Activated CD4-positive, alpha-beta T cell treated with anti-CD3 and anti-CD28 coated beads, Interleukin-2, amount 10 ng/mL, durations not matched to agents 7 days and 5 days (primary cell): Measurements from ENCODE around the gene MAPK10. TPM values are rescaled to one million over a fixed set of nuclear protein-coding genes. Genes with fewer than 3 reads are reported as not detected.

Source experiments
- CTCF ChIA-PET: fragments of 350-600 bp; sonication (Branson Sonifier 250); formaldehyde crosslinking; loops from one replicate; lab custom pipeline; 2021; ENCODE audit warnings: antibody characterized with exemption; lab: Charles Lee
- POLR2A ChIA-PET: fragments of 350-600 bp; sonication (Branson Sonifier 250); formaldehyde crosslinking; loops from one replicate; lab custom pipeline; 2021; ENCODE audit warnings: antibody characterized with exemption; lab: Charles Lee
- DNase-seq: peaks from one replicate; pipeline ENCODE4 v3.0.0-alpha.2; 2020
- H3K27ac Mint-ChIP-seq: one replicate; pipeline ENCODE4 v1.8.0; 2021; ENCODE audit warnings: mild to moderate bottlenecking, moderate library complexity, mixed read lengths
- H3K27me3 Mint-ChIP-seq: one replicate; pipeline ENCODE4 v1.8.0; 2021; ENCODE audit warnings: mixed read lengths
- H3K36me3 Mint-ChIP-seq: one replicate; pipeline ENCODE4 v1.8.0; 2021; ENCODE audit warnings: low read depth, mixed read lengths
- H3K4me1 Mint-ChIP-seq: one replicate; pipeline ENCODE4 v1.8.0; 2021; ENCODE audit warnings: mixed read lengths
- H3K4me3 Mint-ChIP-seq: one replicate; pipeline ENCODE4 v1.8.0; 2021; ENCODE audit warnings: mild to moderate bottlenecking, moderate library complexity, mixed read lengths
- H3K9me3 Mint-ChIP-seq: one replicate; pipeline ENCODE4 v1.8.0; 2021; ENCODE audit warnings: mixed read lengths
- total RNA-seq, 2 experiments: library from RNA; stranded (reverse); gene quantifications; one replicate each; pipeline ENCODE4 v1.2.3, GENCODE V29; 2021

Gene MAPK10
- total RNA-seq, 2 experiments from 2014 or later: not detected

- no peak for DNase-seq
- POLR2A ChIA-PET: no interaction called here
- no peak overlapping the region for H3K27ac Mint-ChIP-seq
- peaks cover 2% of the 10 kb centered on the region for H3K9me3 Mint-ChIP-seq
- CTCF ChIA-PET: interaction anchor here (1.0 kb wide), 1 partner anchor 10 kb away, joined by 6 read pairs; no protein-coding TSS in a partner anchor
- no peaks in the 10 kb centered on the region for H3K36me3 Mint-ChIP-seq
- H3K4me1 Mint-ChIP-seq: no peaks in the 10 kb centered on the region
- H3K27me3 Mint-ChIP-seq: peaks cover 2% of the 10 kb centered on the region
- no peak overlapping the region for H3K4me3 Mint-ChIP-seq
Observed at GRCh38 chr4:86367577-86367976, 7.7 kb upstream of the MAPK10 start.

DNA sequence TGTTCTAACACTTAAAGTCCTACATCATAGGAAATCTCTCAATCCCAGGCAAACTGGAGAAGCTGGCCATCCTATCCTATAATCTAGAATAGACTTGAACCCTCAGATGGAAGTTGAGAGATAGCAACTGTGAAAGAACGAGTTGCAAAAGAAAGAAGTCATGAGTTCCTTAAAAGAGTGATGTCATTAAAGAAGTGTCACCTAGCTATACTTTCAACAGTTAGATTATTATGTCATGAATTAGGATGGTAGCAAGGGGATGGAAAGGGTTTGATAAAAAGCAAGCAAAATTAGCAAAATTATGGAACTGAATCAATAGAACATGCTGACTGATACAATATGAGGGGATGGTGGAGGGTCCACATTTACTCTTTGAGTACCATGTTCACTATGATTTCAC, 7.1 kb upstream of the MAPK10 start:
- Mint-ChIP-seq H3K9me3 (peaks cover under 1% of the 10 kb centered on the region), H3K4me3 (no peak overlapping the region), H3K36me3 (no peaks in the 10 kb centered on the region), H3K27ac (no peak overlapping the region), H3K27me3 (peaks cover 2% of the 10 kb centered on the region), H3K4me1 (no peaks in the 10 kb centered on the region)
- ChIA-PET POLR2A (no interaction called here), CTCF (interaction anchor here (1.0 kb wide), 1 partner anchor 9 kb away, joined by 6 read pairs; no protein-coding TSS in a partner anchor)
- DNase-seq: no peak

GRCh38 chr4:86362510-86362909, 2.7 kb upstream of the MAPK10 start:
- H3K4me3 Mint-ChIP-seq: no peak overlapping the region
- peaks cover 18% of the 10 kb centered on the region for H3K4me1 Mint-ChIP-seq
- no peak for DNase-seq
- H3K27ac Mint-ChIP-seq: no peak overlapping the region
- ChIA-PET POLR2A (no interaction called here), CTCF (no interaction called here)
- H3K36me3 Mint-ChIP-seq: no peaks in the 10 kb centered on the region
- H3K27me3 Mint-ChIP-seq: peaks cover 10% of the 10 kb centered on the region
- no peaks in the 10 kb centered on the region for H3K9me3 Mint-ChIP-seq

- no peak overlapping the region for H3K27ac Mint-ChIP-seq
Observed at GRCh38 chr4:86358257-86358656, 1.6 kb downstream of the MAPK10 start.

DNA sequence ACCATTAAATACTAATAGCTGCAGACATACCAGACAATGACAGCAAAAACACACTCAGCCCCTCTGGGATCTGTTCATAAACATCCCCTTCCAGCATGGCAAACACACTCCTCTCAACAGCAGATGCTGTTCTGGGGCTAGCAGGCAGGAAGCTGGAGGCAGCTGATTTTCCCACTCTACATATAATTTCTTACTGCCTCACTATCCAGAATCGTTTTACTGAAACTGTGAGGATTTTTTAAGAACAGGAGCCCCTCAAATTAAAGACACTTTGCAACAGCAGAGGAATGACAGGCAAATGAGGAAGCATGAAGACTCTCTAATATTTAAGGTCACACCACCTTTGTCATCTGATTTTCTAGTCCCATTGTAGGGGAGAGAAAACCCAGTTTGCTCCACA, 2.2 kb downstream of the MAPK10 start:
- H3K36me3 Mint-ChIP-seq: no peaks in the 10 kb centered on the region
- peaks cover 10% of the 10 kb centered on the region for H3K27me3 Mint-ChIP-seq
- no peaks in the 10 kb centered on the region for H3K9me3 Mint-ChIP-seq
- ChIA-PET POLR2A (no interaction called here), CTCF (interaction anchor here (1.7 kb wide), 1 partner anchor 9 kb away, joined by 6 read pairs; no protein-coding TSS in a partner anchor)
- H3K4me1 Mint-ChIP-seq: peaks cover 18% of the 10 kb centered on the region
- H3K4me3 Mint-ChIP-seq: no peak overlapping the region
- DNase-seq: no peak
- H3K27ac Mint-ChIP-seq: no peak overlapping the region

More at GRCh38 chr4:86358257-86358656, 1.6 kb downstream of the MAPK10 start:
- H3K27me3 Mint-ChIP-seq: peaks cover 8% of the 10 kb centered on the region
- no peak for DNase-seq
- H3K36me3 Mint-ChIP-seq: no peaks in the 10 kb centered on the region
- H3K9me3 Mint-ChIP-seq: no peaks in the 10 kb centered on the region
- H3K4me3 Mint-ChIP-seq: no peak overlapping the region
- POLR2A ChIA-PET: no interaction called here
- peaks cover 18% of the 10 kb centered on the region for H3K4me1 Mint-ChIP-seq
- CTCF ChIA-PET: interaction anchor here (1.7 kb wide), 1 partner anchor 9 kb away, joined by 6 read pairs; no protein-coding TSS in a partner anchor

DNA sequence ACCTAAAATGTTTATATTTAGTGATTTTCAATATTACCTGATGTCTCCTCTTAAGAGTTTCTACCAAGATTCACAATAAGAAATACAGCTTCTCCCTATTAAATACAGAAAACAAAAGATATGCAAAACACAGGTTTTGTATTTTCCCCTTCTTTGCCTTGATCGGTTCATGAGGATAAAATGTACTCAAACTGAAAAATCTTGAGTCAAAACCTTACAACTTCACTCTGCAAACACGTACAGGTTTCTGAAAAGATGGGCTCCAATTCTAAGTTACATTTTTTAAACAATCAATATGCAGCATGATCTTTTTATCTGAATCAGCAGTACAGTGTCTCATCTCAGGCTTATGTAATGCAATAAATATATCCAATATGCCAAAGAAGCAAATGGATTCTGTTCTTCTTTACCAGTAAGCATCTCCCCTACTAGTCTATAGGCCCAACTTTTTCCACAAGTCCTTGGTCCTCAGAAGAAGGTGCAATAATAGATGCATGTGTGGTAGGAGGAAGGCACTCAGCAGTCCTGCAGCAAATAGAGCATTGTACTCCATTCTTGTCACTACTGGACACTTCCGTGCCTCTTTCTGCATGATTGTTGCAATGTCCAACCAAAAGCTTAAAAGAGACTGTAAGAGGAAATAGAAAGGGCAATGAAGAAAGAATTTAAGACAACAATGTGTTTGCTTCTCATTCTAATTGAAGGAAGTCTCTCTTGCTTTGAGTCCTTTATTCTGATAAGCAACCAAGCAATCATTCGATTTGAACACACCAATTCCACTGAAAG, 3.2 kb downstream of the MAPK10 start:
- H3K4me3 Mint-ChIP-seq: no peak overlapping the region
- CTCF ChIA-PET: no interaction called here

DNA sequence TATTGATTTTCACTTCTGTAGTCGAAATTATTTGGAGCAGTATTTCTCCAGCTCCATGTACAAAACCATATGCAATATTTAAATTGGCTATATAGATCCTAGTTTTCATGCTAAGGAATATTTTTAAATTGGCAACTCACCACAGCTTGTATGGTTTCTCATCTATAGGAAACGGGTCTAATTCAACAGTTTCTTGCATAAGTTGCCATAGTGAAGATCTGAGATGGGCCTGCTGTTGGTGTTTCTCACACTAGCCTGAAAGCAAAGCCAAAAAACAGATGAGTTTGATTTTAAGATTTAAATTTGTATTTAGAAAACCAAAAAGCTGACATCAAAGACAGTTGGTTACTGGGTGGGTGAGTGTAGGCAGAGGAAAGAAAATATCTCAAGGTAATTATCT, 5.5 kb downstream of the MAPK10 start:
- Mint-ChIP-seq H3K36me3 (no peaks in the 10 kb centered on the region), H3K4me1 (peaks cover 2% of the 10 kb centered on the region), H3K27ac (no peak overlapping the region), H3K27me3 (peaks cover 9% of the 10 kb centered on the region), H3K9me3 (no peaks in the 10 kb centered on the region), H3K4me3 (no peak overlapping the region)
- no peak for DNase-seq
- POLR2A ChIA-PET: no interaction called here
- CTCF ChIA-PET: interaction anchor here (0.7 kb wide), 1 partner anchor 45 kb away, joined by 3 read pairs; no protein-coding TSS in a partner anchor

More for the DNA sequence above, 3.2 kb downstream of the MAPK10 start:
- H3K4me1 Mint-ChIP-seq: peaks cover 18% of the 10 kb centered on the region
- H3K36me3 Mint-ChIP-seq: no peaks in the 10 kb centered on the region
- DNase-seq: no peak
- H3K27ac Mint-ChIP-seq: no peak overlapping the region
- peaks cover 8% of the 10 kb centered on the region for H3K27me3 Mint-ChIP-seq
- POLR2A ChIA-PET: no interaction called here
- H3K9me3 Mint-ChIP-seq: no peaks in the 10 kb centered on the region

DNA sequence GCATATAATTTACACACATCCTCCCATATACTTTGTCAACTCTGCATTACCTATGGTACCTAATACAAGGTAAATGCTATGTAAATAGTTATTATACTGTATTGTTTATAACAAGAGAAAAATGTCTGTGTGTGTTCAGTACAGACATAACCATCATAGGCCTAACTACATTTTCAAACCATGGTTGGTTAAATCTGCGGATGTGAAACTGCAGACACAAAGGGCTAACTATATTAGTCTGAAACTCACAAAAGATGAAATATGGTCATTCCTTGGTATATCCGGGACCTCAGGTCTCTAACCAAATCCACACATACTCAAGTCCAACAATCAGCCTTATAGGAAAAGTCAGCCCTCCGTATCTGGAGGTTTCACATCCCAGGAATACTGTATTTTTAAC, 13.5 kb downstream of the MAPK10 start:
- peaks cover 11% of the 10 kb centered on the region for H3K27me3 Mint-ChIP-seq
- no peaks in the 10 kb centered on the region for H3K36me3 Mint-ChIP-seq
- H3K9me3 Mint-ChIP-seq: no peaks in the 10 kb centered on the region
- no peaks in the 10 kb centered on the region for H3K4me1 Mint-ChIP-seq
- POLR2A ChIA-PET: no interaction called here
- no peak for DNase-seq
- H3K27ac Mint-ChIP-seq: no peak overlapping the region
- CTCF ChIA-PET: no interaction called here
- H3K4me3 Mint-ChIP-seq: no peak overlapping the region

DNA sequence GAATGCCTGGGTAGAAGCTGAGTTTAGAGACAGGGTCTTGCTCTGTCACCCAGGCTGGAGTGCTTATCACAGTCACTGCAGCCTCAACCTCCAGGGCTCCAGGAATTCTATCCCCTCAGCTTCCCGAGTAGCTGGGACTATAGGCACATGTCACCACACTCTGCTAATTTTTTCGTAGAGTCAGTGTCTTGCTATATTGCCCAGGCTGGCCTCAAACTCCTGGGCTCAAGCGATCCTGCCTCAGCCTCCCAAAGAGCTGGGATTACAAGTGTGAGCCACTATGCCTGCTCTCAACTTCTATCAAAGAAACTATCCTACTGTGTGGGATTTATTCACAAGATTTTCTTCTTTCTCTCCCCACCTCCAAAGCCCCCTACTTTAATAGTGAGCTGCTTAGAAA, 15.7 kb downstream of the MAPK10 start:
- Mint-ChIP-seq H3K9me3 (no peaks in the 10 kb centered on the region), H3K4me3 (no peak overlapping the region)
- POLR2A ChIA-PET: no interaction called here

GRCh38 chr4:86338989-86339388, 20.9 kb downstream of the MAPK10 start:
- no peak overlapping the region for H3K4me3 Mint-ChIP-seq

More for the DNA sequence above, 15.7 kb downstream of the MAPK10 start:
- CTCF ChIA-PET: no interaction called here
- DNase-seq: no peak
- Mint-ChIP-seq H3K4me1 (no peaks in the 10 kb centered on the region), H3K27ac (no peak overlapping the region), H3K36me3 (no peaks in the 10 kb centered on the region), H3K27me3 (peaks cover 6% of the 10 kb centered on the region)

GRCh38 chr4:86338521-86338920, 21.3 kb downstream of the MAPK10 start:
- no peak overlapping the region for H3K4me3 Mint-ChIP-seq
- ChIA-PET POLR2A (no interaction called here), CTCF (interaction anchor here (1.0 kb wide), 1 partner anchor 12 kb away, joined by 5 read pairs; no protein-coding TSS in a partner anchor)
- no peaks in the 10 kb centered on the region for H3K36me3 Mint-ChIP-seq
- no peaks in the 10 kb centered on the region for H3K27me3 Mint-ChIP-seq
- H3K4me1 Mint-ChIP-seq: no peaks in the 10 kb centered on the region
- no peak for DNase-seq
- no peak overlapping the region for H3K27ac Mint-ChIP-seq
- no peaks in the 10 kb centered on the region for H3K9me3 Mint-ChIP-seq

More at GRCh38 chr4:86338989-86339388, 20.9 kb downstream of the MAPK10 start:
- H3K4me1 Mint-ChIP-seq: no peaks in the 10 kb centered on the region
- no peak overlapping the region for H3K27ac Mint-ChIP-seq
- no peaks in the 10 kb centered on the region for H3K36me3 Mint-ChIP-seq
- POLR2A ChIA-PET: no interaction called here
- H3K27me3 Mint-ChIP-seq: no peaks in the 10 kb centered on the region
- no peaks in the 10 kb centered on the region for H3K9me3 Mint-ChIP-seq
- CTCF ChIA-PET: no interaction called here
- DNase-seq: no peak

DNA sequence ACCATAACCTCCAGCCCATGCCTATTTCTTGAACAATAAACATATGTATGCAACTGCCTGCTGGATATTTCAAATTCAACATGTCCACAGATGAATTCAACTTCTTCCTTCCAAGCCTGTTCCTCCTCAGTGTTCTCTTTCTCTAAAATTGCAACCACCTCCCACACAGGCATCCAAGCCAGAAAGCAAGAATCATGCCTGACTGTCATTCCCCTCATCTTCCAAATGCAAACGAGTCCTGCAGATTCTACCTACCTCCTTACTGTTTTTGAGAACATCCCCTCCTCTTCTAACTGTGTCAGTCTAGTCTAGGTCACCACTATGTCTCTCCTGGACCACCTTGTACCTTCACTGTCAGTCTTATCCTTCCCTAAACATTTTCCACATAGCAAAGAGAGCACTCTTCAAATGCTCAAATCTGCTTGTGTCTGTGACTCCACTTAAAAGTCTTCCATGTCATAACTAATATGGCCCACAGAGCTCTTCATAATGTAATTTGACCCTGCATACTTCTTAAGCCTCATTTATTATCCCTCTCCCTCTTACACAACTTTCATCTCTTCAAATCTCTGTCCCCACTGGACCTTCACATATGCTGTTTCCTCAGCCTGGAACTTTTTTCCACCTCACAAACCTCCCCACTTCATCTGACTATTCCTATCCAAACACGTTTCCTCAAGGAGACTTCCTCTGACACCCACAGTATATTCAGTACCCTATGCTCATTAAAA, 25.7 kb downstream of the MAPK10 start:
- H3K27me3 Mint-ChIP-seq: no peaks in the 10 kb centered on the region
- CTCF ChIA-PET: no interaction called here

DNA sequence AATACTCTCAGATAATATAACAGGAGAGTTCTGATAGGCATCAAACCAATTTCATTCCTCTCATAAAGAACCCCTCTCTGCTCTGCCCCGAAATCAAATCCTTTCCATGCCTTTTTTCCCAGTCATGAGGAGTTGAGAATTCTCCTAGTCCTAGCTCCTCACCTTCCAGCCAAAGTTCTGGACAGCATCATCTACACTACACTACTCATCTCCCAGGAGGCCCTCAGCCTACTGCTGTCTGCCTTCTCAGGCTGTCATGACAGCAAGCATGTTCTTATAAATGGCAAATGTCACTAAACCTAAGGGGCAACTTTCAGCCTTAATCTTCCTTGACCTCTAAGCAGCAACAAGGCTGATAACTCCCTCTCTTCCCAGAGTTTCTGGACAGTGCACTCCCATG, 26.6 kb downstream of the MAPK10 start:
- Mint-ChIP-seq H3K4me1 (no peaks in the 10 kb centered on the region), H3K36me3 (no peaks in the 10 kb centered on the region), H3K27me3 (no peaks in the 10 kb centered on the region), H3K4me3 (no peak overlapping the region), H3K27ac (no peak overlapping the region), H3K9me3 (no peaks in the 10 kb centered on the region)
- CTCF ChIA-PET: no interaction called here
- POLR2A ChIA-PET: no interaction called here
- no peak for DNase-seq

More for the DNA sequence above, 25.7 kb downstream of the MAPK10 start:
- no peak for DNase-seq
- no peaks in the 10 kb centered on the region for H3K9me3 Mint-ChIP-seq
- H3K36me3 Mint-ChIP-seq: no peaks in the 10 kb centered on the region
- H3K4me3 Mint-ChIP-seq: no peak overlapping the region
- H3K4me1 Mint-ChIP-seq: no peaks in the 10 kb centered on the region
- POLR2A ChIA-PET: no interaction called here
- H3K27ac Mint-ChIP-seq: no peak overlapping the region
